PC-9 (cell line): ENCODE results near the gene KIF26B.

Experiments used
- EZH2 ChIP-seq: fragments of 200-600 bp; sonication (generic); IDR thresholded peaks from 2 replicates; pipeline ENCODE4 v1.8.0; 2017; ENCODE audit warnings: antibody characterized with exemption, low read depth
- TF ChIP-seq, protein P1 (sequence below): fragments of 200-600 bp; sonication (generic); conservative IDR thresholded peaks from 2 replicates; pipeline ENCODE4 v1.6.1; 2017; ENCODE audit warnings: mixed run types, antibody characterized with exemption, mild to moderate bottlenecking, moderate library complexity

DNA sequence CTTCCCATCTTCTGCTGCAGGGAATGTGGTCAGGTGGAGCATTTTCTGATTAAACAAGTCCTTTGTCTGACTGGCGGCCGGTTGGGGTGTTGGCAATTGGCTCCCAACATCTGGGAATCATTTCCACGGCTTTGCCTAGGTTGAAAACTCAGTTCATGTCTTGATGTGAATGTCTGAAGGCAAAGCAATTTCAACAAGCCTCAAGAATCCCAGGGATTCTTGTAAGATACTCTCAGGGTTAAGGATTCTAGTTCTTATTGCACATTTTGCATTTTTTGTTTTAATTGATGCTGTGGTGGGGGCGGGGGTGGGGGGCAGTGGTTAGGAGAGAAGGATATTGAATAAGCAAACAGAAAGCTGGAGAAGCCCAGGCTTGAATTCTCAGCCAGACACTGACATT, 273.9 kb downstream of the KIF26B start:
- TF ChIP-seq, protein P1, sequence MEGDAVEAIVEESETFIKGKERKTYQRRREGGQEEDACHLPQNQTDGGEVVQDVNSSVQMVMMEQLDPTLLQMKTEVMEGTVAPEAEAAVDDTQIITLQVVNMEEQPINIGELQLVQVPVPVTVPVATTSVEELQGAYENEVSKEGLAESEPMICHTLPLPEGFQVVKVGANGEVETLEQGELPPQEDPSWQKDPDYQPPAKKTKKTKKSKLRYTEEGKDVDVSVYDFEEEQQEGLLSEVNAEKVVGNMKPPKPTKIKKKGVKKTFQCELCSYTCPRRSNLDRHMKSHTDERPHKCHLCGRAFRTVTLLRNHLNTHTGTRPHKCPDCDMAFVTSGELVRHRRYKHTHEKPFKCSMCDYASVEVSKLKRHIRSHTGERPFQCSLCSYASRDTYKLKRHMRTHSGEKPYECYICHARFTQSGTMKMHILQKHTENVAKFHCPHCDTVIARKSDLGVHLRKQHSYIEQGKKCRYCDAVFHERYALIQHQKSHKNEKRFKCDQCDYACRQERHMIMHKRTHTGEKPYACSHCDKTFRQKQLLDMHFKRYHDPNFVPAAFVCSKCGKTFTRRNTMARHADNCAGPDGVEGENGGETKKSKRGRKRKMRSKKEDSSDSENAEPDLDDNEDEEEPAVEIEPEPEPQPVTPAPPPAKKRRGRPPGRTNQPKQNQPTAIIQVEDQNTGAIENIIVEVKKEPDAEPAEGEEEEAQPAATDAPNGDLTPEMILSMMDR = no peak
- no peak for TF ChIP-seq EZH2
